Thyroid gland (tissue), 4 donors: ENCODE measurements around the gene CBR3.

ENCODE experiments used
- POLR2A ChIP-seq, 2 donors: fragments of 450-650 bp; IDR thresholded peaks; one replicate each; pipeline ENCODE4 v1.6.1; 2017; ENCODE audit warnings: antibody characterized with exemption in 2 of 2, mild to moderate bottlenecking in 2 of 2, moderate library complexity in 1 of 2
- TF ChIP-seq, protein P1 (sequence below), 6 experiments: fragments of 200-600 bp in 3 of 6; fragments of 450-650 bp in 3 of 6; sonication (generic) in 3 of 6; IDR thresholded peaks; one replicate each; pipeline ENCODE4 v1.5.1; 2016 to 2019; ENCODE audit warnings: antibody characterized with exemption in 6 of 6, mild to moderate bottlenecking in 2 of 6, inconsistent platforms in 1 of 6, moderate library complexity in 1 of 6

DNA sequence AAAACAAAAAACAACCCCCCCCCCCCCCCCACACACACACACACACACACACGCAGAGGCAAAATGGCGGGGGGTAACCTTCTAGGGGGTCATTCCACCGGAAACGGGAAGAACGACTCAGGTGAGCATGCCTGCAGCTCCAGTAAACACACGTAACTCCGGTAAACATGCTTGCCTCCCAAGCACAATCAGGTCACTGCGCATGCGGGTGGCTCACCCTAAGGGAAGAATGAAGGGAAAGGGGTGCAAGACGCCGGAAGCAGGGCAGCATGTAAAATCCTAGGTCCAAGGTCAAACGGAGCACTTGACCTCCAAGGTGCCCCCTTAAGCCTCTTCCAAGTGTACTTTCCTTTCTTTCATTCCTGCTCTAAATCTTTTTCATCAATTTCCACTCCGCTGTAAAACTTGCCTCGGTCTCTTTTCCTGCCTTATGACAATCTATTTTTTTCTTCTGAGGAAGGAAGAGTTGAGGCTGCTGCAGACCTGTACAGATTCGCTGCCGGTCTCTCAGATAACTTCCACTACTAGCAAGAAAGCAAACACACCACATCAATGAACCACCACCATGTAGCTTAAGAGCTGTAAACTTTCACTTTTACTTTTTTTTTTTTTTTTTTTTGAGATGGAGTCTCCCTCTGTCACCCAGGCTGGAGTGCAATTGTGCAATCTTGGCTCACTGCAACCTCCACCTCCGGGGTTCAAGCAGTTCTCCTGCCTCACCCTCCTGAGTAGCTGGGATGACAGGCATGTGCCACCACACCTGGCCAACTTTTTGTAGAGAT is 21.0 kb upstream of the CBR3 start:
- TF ChIP-seq, protein P1, sequence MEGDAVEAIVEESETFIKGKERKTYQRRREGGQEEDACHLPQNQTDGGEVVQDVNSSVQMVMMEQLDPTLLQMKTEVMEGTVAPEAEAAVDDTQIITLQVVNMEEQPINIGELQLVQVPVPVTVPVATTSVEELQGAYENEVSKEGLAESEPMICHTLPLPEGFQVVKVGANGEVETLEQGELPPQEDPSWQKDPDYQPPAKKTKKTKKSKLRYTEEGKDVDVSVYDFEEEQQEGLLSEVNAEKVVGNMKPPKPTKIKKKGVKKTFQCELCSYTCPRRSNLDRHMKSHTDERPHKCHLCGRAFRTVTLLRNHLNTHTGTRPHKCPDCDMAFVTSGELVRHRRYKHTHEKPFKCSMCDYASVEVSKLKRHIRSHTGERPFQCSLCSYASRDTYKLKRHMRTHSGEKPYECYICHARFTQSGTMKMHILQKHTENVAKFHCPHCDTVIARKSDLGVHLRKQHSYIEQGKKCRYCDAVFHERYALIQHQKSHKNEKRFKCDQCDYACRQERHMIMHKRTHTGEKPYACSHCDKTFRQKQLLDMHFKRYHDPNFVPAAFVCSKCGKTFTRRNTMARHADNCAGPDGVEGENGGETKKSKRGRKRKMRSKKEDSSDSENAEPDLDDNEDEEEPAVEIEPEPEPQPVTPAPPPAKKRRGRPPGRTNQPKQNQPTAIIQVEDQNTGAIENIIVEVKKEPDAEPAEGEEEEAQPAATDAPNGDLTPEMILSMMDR (IDR thresholded peaks at IDR 0.05) = no peak
- TF ChIP-seq POLR2A (IDR thresholded peaks at IDR 0.05) = no peak
